NT2/D1 (cell line): ENCODE measurements around the gene NDUFB2.

Source experiments
- SUZ12 ChIP-seq: IDR thresholded peaks from 2 replicates; pipeline ENCODE4 v1.6.1; 2011; ENCODE audit not compliant: insufficient read length, insufficient read depth; ENCODE audit errors: extremely low read depth
- YY1 ChIP-seq: IDR thresholded peaks from 2 replicates; pipeline ENCODE4 v1.6.1; 2011; ENCODE audit not compliant: insufficient read length, insufficient read depth
- ZNF274 ChIP-seq: IDR thresholded peaks from 2 replicates; pipeline ENCODE4 v1.6.1; 2011; ENCODE audit warnings: mild to moderate bottlenecking, low read depth, low read length

GRCh38 chr7:140702774-140703173, 6.3 kb downstream of the NDUFB2 start:
- TF ChIP-seq ZNF274 (no peak), YY1 (no peak), SUZ12 (no peak)
